Measurements from ENCODE around the gene OR8B8.
"Not testable (repeated sequence)": the region's sequence is repeated elsewhere in the genome, so short reads cannot be mapped to it uniquely, and the experiment has no call there.

OR8B8 gene

GRCh38 chr11:124441081-124441480 lies 4.4 kb downstream of the OR8B8 start:
- DNase-seq, result no peak

- DNase-seq, result no peak
These were observed 4.9 kb downstream of the OR8B8 start for GRCh38 chr11:124440608-124441007.

- DNase-seq, result no peak
These were observed 10.8 kb downstream of the OR8B8 start for GRCh38 chr11:124434699-124435098.

GRCh38 chr11:124429599-124429998 lies 15.9 kb downstream of the OR8B8 start:
- no peak for DNase-seq

- no peak for DNase-seq
These were observed 21.0 kb downstream of the OR8B8 start, which contains the start of gene OR8B4 for GRCh38 chr11:124424384-124424921. Gene OR8B4 (minus strand): TSS chr11:124424871. CDS start chr11:124424871, 0 bp downstream.

- no peak for DNase-seq
These were observed 24.5 kb downstream of the OR8B8 start for GRCh38 chr11:124421043-124421442.

GRCh38 chr11:124415356-124415923 lies 30.1 kb downstream of the OR8B8 start:
- no peak for DNase-seq

- no peak for DNase-seq
These were observed 35.6 kb downstream of the OR8B8 start for GRCh38 chr11:124409906-124410305.

GRCh38 chr11:124405581-124405980 lies 39.9 kb downstream of the OR8B8 start:
- DNase-seq, result no peak

- DNase-seq, result not testable (repeated sequence)
These were observed 42.3 kb downstream of the OR8B8 start for GRCh38 chr11:124403186-124403585.

GRCh38 chr11:124402326-124402922 lies 43.1 kb downstream of the OR8B8 start:
- peak; percentile 20 for DNase-seq

GRCh38 chr11:124398924-124399323 lies 46.6 kb downstream of the OR8B8 start, which contains the start of gene OR8B3:
Gene OR8B3 (minus strand): TSS chr11:124399024. CDS start chr11:124397351, 1,673 bp downstream.
- no peak for DNase-seq

GRCh38 chr11:124396847-124397246 lies 48.6 kb downstream of the OR8B8 start:
- not testable (repeated sequence) for DNase-seq

GRCh38 chr11:124394408-124394807 lies 51.1 kb downstream of the OR8B8 start:
- no peak for DNase-seq
